ENCODE measurements around the gene NCEH1. TPM values are rescaled to one million over a fixed set of nuclear protein-coding genes. Genes with fewer than 3 reads are reported as not detected.

The NCEH1 gene
- polyA plus RNA-seq, 1 of the 3 experiments (the other 2 are of a cell fraction): 7.5 TPM

DNA sequence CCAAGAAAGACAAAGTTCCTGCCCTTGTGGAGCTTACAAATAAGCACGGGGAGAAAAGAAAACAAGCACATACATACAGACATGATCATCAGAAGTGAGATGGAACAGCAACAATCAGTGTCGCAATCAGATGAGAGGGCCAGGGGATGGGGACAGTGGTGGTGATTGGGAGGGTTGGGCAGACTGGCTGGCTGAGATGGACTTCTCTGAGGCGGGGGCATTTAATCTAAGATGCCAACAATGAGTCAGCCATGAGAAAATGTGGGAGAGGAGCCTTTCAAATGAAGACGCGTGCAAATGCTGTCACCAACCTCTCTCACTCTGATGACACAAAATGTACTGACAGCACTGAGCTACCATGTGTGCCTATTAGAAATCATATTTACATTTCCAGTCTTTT is 81.4 kb downstream of the NCEH1 start (continued):
- TF ChIP-seq, protein P1, sequence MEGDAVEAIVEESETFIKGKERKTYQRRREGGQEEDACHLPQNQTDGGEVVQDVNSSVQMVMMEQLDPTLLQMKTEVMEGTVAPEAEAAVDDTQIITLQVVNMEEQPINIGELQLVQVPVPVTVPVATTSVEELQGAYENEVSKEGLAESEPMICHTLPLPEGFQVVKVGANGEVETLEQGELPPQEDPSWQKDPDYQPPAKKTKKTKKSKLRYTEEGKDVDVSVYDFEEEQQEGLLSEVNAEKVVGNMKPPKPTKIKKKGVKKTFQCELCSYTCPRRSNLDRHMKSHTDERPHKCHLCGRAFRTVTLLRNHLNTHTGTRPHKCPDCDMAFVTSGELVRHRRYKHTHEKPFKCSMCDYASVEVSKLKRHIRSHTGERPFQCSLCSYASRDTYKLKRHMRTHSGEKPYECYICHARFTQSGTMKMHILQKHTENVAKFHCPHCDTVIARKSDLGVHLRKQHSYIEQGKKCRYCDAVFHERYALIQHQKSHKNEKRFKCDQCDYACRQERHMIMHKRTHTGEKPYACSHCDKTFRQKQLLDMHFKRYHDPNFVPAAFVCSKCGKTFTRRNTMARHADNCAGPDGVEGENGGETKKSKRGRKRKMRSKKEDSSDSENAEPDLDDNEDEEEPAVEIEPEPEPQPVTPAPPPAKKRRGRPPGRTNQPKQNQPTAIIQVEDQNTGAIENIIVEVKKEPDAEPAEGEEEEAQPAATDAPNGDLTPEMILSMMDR (IDR thresholded peaks at IDR 0.05): no peak

DNA sequence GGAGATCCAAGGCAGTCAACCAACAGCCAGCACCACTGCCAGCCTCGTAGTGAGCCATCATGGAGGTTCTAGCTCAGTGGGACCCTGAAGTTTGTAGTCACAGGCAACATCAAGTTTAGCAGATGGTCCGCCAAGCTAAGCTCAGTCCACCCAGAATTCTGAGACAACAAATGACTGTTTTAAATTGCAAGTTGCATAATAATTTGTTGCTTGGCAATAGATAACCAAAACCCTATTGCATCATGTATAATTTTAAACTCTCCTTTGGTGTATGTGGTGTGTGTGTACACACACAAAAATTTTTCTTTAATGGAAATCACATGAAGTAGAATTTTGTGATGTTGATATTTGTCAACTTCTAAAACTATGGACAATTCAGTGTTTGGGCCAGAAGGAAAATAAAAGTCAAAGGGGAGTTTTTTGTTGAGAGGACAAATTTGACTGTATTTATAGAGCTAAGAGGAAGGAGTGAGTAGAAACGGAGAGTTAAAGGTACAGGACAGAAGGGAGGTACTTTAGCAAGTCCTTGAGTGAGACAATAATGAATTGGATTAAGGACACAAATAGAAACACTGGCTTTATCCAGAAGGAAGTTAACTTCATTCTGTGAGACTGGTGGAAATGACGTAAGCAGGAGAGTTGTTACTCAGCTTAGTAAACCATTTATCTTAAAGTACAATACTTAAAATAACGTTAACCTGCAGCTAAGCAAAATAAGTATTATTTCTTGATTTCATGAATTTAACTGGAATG is 83.6 kb downstream of the NCEH1 start:
- Histone ChIP-seq H3K9me2 (no peaks in the 10 kb centered on the region), H3K79me2 (ENCODE audit: insufficient read depth) (no peaks in the 10 kb centered on the region), H3K4me1 (ENCODE audit: control insufficient read depth in 1 of 2, insufficient read depth in 2 of 2, low read depth in 1 of 2, low read length in 1 of 2) (peaks cover 0 to 11% of the 10 kb centered on the region in 2 experiments; a peak in 1 of 4 replicates), H3K4me3 (ENCODE audit: low read depth in 2 of 2, low read length in 1 of 2) (no peak overlapping the region), H3K9me3 (no peaks in the 10 kb centered on the region), H3K9ac (no peak overlapping the region), H3K36me3 (replicated peaks in 1 of 2; ENCODE audit: control insufficient read depth in 1 of 2, insufficient read depth in 2 of 2, low read length in 1 of 2) (no peaks in the 10 kb centered on the region), H4K20me1 (ENCODE audit: insufficient read depth) (no peaks in the 10 kb centered on the region), H3K4me2 (no peak overlapping the region), H3F3A (replicated peaks; ENCODE audit: insufficient read depth) (peaks cover 13% of the 10 kb centered on the region), H3K27ac (ENCODE audit: low read depth in 2 of 2, low read length in 1 of 2) (0 out of 4 replicates have a peak overlapping the region, but pooled peaks of 1 of the 2 experiments have one; percentile 34), H3K27me3 (ENCODE audit: insufficient read depth) (no peaks in the 10 kb centered on the region), H2AFZ (ENCODE audit: low read depth) (no peak overlapping the region)
- 94% methylated on average over 4 of the region's 5 CpGs for WGBS (ENCODE audit: low lambda C conversion rate)
- TF ChIP-seq FOSL2 (IDR thresholded peaks at IDR 0.05; ENCODE audit: borderline replicate concordance, low read depth) (no peak), CHD2 (IDR thresholded peaks at IDR 0.05; ENCODE audit: low read length, partially characterized antibody) (no peak), RAD21 (IDR thresholded peaks at IDR 0.05; ENCODE audit: low read length) (no peak), NRF1 (IDR thresholded peaks at IDR 0.05; ENCODE audit: low read depth, low read length) (no peak), TCF12 (IDR thresholded peaks at IDR 0.05) (no peak), YY1 (IDR thresholded peaks at IDR 0.05; ENCODE audit: low read depth) (no peak)
- ChIA-PET CTCF (interaction anchor here (0.5 to 1.1 kb wide), 2 partner anchors 44 to 150 kb away, joined by 3 to 4 read pairs; no protein-coding TSS in a partner anchor), POLR2A (no interaction called here)
- no peak for DNase-seq

DNA sequence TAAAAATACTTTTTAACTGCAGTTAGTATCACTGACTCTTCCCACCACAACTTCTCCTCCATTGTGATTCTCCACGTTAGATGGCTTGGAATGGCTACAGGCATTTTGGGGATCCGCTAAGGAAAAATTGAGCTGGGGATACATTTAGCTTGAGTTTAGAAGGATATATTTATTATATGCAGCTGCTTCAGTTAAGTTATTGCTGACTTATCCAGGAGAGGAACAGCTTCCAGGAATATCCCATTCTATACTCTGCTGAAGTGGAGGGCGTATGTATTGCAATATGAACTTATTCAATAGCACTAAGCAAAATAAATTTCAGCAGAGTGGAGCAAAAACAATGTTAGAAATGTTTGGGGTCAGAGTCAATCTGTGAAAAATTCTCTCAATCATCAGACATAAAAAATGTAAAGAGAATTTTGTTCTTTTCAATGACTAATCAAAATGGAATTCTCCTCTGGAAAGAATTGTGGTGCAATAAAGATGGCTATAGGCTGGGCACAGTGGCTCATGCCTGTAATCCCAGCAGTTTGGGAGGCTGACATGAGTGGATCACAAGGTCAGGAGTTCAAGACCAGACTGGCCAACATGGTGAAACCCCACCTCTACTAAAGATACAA is 84.7 kb downstream of the NCEH1 start:
- no peaks in the 10 kb centered on the region for H4K20me1 ChIP-seq (ENCODE audit: insufficient read depth)
- TF ChIP-seq GATA2 (CRISPR knock-in tag; IDR thresholded peaks at IDR 0.05) (no peak), SIN3A (IDR thresholded peaks at IDR 0.05; ENCODE audit: borderline replicate concordance, low read depth, low read length) (no peak), NFIC (IDR thresholded peaks at IDR 0.05; ENCODE audit: borderline replicate concordance) (no peak), FOSL2 (IDR thresholded peaks at IDR 0.05; ENCODE audit: borderline replicate concordance, low read depth) (peak; percentile 54), TCF12 (IDR thresholded peaks at IDR 0.05) (peak; percentile 36; the same call in 1 of the 2 replicates)
- DNase-seq: no peak
- H3K4me1 ChIP-seq (ENCODE audit: control insufficient read depth in 1 of 2, insufficient read depth in 2 of 2, low read depth in 1 of 2, low read length in 1 of 2): peaks cover 0 to 11% of the 10 kb centered on the region in 2 experiments; a peak in 1 of 4 replicates
- no peaks in the 10 kb centered on the region for H3K27me3 ChIP-seq (ENCODE audit: insufficient read depth)
- H3K9me2 ChIP-seq: no peaks in the 10 kb centered on the region
- no peak overlapping the region for H3K9ac ChIP-seq
- no peak overlapping the region for H3K4me2 ChIP-seq
- WGBS (ENCODE audit: low lambda C conversion rate): 60% methylated on average over 3 of the region's 3 CpGs
- H3K4me3 ChIP-seq (ENCODE audit: low read depth in 2 of 2, low read length in 1 of 2): no peak overlapping the region
- H3K9me3 ChIP-seq: no peaks in the 10 kb centered on the region
- POLR2A ChIA-PET: no interaction called here
- no peaks in the 10 kb centered on the region for H3K79me2 ChIP-seq (ENCODE audit: insufficient read depth)
- no peak overlapping the region for H2AFZ ChIP-seq (ENCODE audit: low read depth)
- CTCF ChIA-PET: interaction anchor here (0.6 to 1.1 kb wide), 3 partner anchors 120 to 149 kb away, joined by 3 to 4 read pairs (median 3); no protein-coding TSS in a partner anchor
- no peaks in the 10 kb centered on the region for H3K36me3 ChIP-seq (replicated peaks in 1 of 2; ENCODE audit: control insufficient read depth in 1 of 2, insufficient read depth in 2 of 2, low read length in 1 of 2)
- peak overlapping the region in 1 of 2 experiments; percentile 34; a peak in 1 of 4 replicates for H3K27ac ChIP-seq (ENCODE audit: low read depth in 2 of 2, low read length in 1 of 2)
- H3F3A ChIP-seq (replicated peaks; ENCODE audit: insufficient read depth): peaks cover 13% of the 10 kb centered on the region
